ENCODE results near the gene ACTG1.

DNA sequence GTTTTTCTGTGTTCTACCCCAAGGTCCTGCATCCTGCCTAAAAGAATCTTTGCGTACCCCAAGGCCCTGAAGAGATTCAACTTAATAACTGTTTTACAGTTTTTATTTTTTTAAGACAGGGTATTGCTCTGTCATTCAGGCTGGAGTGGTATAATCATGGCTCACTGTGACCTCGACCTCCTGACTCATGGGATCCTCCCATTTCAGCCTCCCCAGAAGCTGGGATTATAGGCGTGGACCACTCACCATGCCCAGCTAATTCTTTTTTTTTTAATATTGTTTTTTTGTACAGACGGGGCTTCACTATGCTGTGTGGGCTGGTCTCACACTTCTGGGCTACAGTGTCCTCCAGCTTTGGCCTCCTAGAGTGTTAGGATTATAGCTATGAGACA is 48.9 kb upstream of the ACTG1 start:
- no peak for TF ChIP-seq FOSL1 (tag; conservative IDR thresholded peaks at IDR 0.05)
- TF ChIP-seq, protein P1, sequence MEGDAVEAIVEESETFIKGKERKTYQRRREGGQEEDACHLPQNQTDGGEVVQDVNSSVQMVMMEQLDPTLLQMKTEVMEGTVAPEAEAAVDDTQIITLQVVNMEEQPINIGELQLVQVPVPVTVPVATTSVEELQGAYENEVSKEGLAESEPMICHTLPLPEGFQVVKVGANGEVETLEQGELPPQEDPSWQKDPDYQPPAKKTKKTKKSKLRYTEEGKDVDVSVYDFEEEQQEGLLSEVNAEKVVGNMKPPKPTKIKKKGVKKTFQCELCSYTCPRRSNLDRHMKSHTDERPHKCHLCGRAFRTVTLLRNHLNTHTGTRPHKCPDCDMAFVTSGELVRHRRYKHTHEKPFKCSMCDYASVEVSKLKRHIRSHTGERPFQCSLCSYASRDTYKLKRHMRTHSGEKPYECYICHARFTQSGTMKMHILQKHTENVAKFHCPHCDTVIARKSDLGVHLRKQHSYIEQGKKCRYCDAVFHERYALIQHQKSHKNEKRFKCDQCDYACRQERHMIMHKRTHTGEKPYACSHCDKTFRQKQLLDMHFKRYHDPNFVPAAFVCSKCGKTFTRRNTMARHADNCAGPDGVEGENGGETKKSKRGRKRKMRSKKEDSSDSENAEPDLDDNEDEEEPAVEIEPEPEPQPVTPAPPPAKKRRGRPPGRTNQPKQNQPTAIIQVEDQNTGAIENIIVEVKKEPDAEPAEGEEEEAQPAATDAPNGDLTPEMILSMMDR (IDR thresholded peaks at IDR 0.05 in 2 of 3, conservative IDR thresholded peaks at IDR 0.05 in 1 of 3; ENCODE audit: insufficient read depth in 2 of 3, low read depth in 1 of 3, low read length in 3 of 3), result no peak
- TF ChIP-seq, protein P2, sequence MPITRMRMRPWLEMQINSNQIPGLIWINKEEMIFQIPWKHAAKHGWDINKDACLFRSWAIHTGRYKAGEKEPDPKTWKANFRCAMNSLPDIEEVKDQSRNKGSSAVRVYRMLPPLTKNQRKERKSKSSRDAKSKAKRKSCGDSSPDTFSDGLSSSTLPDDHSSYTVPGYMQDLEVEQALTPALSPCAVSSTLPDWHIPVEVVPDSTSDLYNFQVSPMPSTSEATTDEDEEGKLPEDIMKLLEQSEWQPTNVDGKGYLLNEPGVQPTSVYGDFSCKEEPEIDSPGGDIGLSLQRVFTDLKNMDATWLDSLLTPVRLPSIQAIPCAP (CRISPR knock-in tag; IDR thresholded peaks at IDR 0.05; ENCODE audit: borderline replicate concordance), result no peak
- no peak for TF ChIP-seq ZSCAN29 (IDR thresholded peaks at IDR 0.05)
- no peak for TF ChIP-seq POLR2AphosphoS2 (IDR thresholded peaks at IDR 0.05; ENCODE audit: low read length)
- TF ChIP-seq MTA3 (IDR thresholded peaks at IDR 0.05; ENCODE audit: borderline replicate concordance), result no peak

All from K562 (cell line).